Measurements from ENCODE around the gene SARM1. TPM values are rescaled to one million over a fixed set of nuclear protein-coding genes. Genes with fewer than 3 reads are reported as not detected.
A peak's percentile ranks its signal among the peaks of the same experiment; 100 is the strongest.

The SARM1 gene
- total and polyA plus RNA-seq, 2 of the 8 experiments (the other 6 are each of a cell fraction or from before 2014, with no cell fraction given), result 5.8 to 9.2 TPM

- no peaks in the 10 kb centered on the region; the same call in 1 of the 2 replicates for H3K79me1 ChIP-seq (ENCODE audit: low read depth, low read length)
Observed at GRCh38 chr17:28397275-28397674, 25.8 kb downstream of the SARM1 start.

More at GRCh38 chr17:28397275-28397674, 25.8 kb downstream of the SARM1 start:
- H2BK5ac ChIP-seq (ENCODE audit: low read depth, low read length), result no peak overlapping the region
- H3K18ac ChIP-seq (ENCODE audit: extremely low read depth, low read length), result no peak overlapping the region
- H3K4me1 ChIP-seq (replicated peaks in 1 of 4; ENCODE audit: control insufficient read depth in 3 of 4, insufficient read depth in 4 of 4, low read length in 3 of 4), result peaks cover 3 to 10% (median 6%) of the 10 kb centered on the region in 4 experiments
- H2BK20ac ChIP-seq (ENCODE audit: low read length), result no peak overlapping the region
- no peak overlapping the region for H3K9ac ChIP-seq (replicated peaks in 1 of 4; ENCODE audit: extremely low read depth in 1 of 4, low read depth in 3 of 4, low read length in 3 of 4)
- TF ChIP-seq KDM1A (IDR thresholded peaks at IDR 0.05; ENCODE audit: borderline replicate concordance, low read length) (0 out of 2 replicates have a peak, but pooled peaks have one; percentile 26), ASH2L (IDR thresholded peaks at IDR 0.05; ENCODE audit: low read length) (no peak)
- no peak overlapping the region for H2AFZ ChIP-seq (ENCODE audit: low read length)
- ChIA-PET CTCF (ENCODE audit: partially characterized antibody) (interaction anchor here (0.9 to 2.8 kb wide), 3 partner anchors 8 to 152 kb away, joined by 3 to 11 read pairs (median 3); partner anchors contain the start of gene SLC46A1), POLR2A (ENCODE audit: partially characterized antibody) (interaction anchor here (3.3 to 12.8 kb wide), 2 partner anchors 9 to 11 kb away, joined by 12 to 135 read pairs; partner anchors contain the start of gene SLC46A1)
- H3K14ac ChIP-seq (ENCODE audit: insufficient read length), result no peak overlapping the region
- FAIRE-seq, result no peak
- H3K4me3 ChIP-seq (ENCODE audit: extremely low read depth in 1 of 4, insufficient read depth in 2 of 4, low read depth in 3 of 4, low read length in 4 of 4), result no peak overlapping the region
- H3K27me3 ChIP-seq (replicated peaks in 1 of 4; ENCODE audit: control insufficient read depth in 3 of 4, extremely low read depth in 1 of 4, insufficient read depth in 3 of 4, low read length in 3 of 4), result peaks cover 0 to 9% (median 3%) of the 10 kb centered on the region in 4 experiments; a peak in 2 of 7 replicates
- 93% methylated on average over 3 of the region's 3 CpGs; no CpG with 5 or more reads in 1 of the 2 experiments for WGBS, 2 experiments (ENCODE audit: extremely low coverage in 1 of 2, insufficient coverage in 1 of 2, insufficient read length in 1 of 2, insufficient replicate concordance in 2 of 2, low coverage in 1 of 2, low lambda C conversion rate in 2 of 2, missing lambda C conversion rate in 1 of 2)
- no peaks in the 10 kb centered on the region for H4K20me1 ChIP-seq (replicated peaks in 1 of 2; ENCODE audit: control insufficient read depth in 1 of 2, insufficient read depth in 2 of 2, low read length in 2 of 2)
- H3K4me2 ChIP-seq (ENCODE audit: insufficient read depth in 1 of 2, low read depth in 2 of 2, low read length in 2 of 2), result no peak overlapping the region
- no peaks in the 10 kb centered on the region for H3K23me2 ChIP-seq (ENCODE audit: low read depth, low read length)
- H2BK12ac ChIP-seq (ENCODE audit: low read depth, low read length), result no peak overlapping the region
- no peak overlapping the region for H2AK5ac ChIP-seq (ENCODE audit: low read depth, low read length)
- no peak overlapping the region; the same call in 1 of the 2 replicates for H4K8ac ChIP-seq (ENCODE audit: extremely low read depth, insufficient read depth, low read length)
- no peak overlapping the region for H3K4ac ChIP-seq (replicated peaks; ENCODE audit: insufficient read length, low read depth, low read length)
- no peak overlapping the region for H2BK15ac ChIP-seq (ENCODE audit: low read length)
- no peak overlapping the region for H4K5ac ChIP-seq (ENCODE audit: insufficient read length, low read depth, low read length)
- H3K27ac ChIP-seq (ENCODE audit: low read depth, low read length), result no peak overlapping the region
- H4K91ac ChIP-seq (replicated peaks; ENCODE audit: insufficient read length, low read length), result no peak overlapping the region
- H3K79me2 ChIP-seq (ENCODE audit: control insufficient read depth in 1 of 2, insufficient read depth in 2 of 2, low read length in 2 of 2), result no peaks in the 10 kb centered on the region
- no peaks in the 10 kb centered on the region for H3K36me3 ChIP-seq (ENCODE audit: control insufficient read depth in 2 of 4, insufficient read depth in 4 of 4, low read length in 3 of 4)
- H3K9me3 ChIP-seq (ENCODE audit: insufficient read depth in 2 of 2, low read depth in 1 of 2, low read length in 1 of 2), result no peaks in the 10 kb centered on the region
- H3K23ac ChIP-seq (ENCODE audit: insufficient read length), result no peak overlapping the region
- no peak for DNase-seq (ENCODE audit: low read depth in 1 of 2, low spot score in 2 of 2)
- no peak overlapping the region for H3K56ac ChIP-seq (replicated peaks; ENCODE audit: insufficient read length, low read depth, low read length)
- H2BK120ac ChIP-seq (replicated peaks; ENCODE audit: low read depth, low read length), result no peak overlapping the region

All from H1 (cell line).